ENCODE data around the gene SCLT1. TPM values are rescaled to one million over a fixed set of nuclear protein-coding genes. Genes with fewer than 3 reads are reported as not detected.

SCLT1 gene
- total and polyA plus RNA-seq, 2 of the 8 experiments (the other 6 are each of a cell fraction or from before 2014, with no cell fraction given) = 4.8 to 13.1 TPM

DNA sequence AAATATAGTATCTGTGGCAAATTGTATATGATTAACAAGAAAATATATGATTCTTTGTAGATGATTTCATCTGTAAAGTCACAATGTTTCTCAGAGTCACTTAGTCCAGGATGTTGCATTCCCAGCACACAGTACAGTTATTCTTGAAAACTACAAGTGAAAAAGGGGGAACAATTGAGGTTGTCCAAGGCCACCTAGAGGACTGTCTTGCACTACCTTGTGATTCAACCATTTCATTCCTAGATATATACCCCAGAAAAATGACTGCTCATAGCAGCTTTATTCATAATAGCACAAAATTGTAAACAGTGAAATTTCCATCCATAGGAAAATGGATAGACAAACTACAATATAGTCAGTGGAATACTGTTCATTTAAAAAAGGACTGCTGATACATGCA is 18.6 kb upstream of the SCLT1 start (continued):
- TF ChIP-seq FOSL1 (IDR thresholded peaks at IDR 0.05; ENCODE audit: insufficient read depth, low read depth, low read length) (no peak), POLR2AphosphoS5 (IDR thresholded peaks at IDR 0.05; ENCODE audit: low read depth, low read length) (no peak), TAF1 (IDR thresholded peaks at IDR 0.05; ENCODE audit: low read depth, low read length) (no peak), EGR1 (IDR thresholded peaks at IDR 0.05; ENCODE audit: borderline replicate concordance, low read depth, low read length) (no peak)

Measured in H1 (cell line).